GM21390 (cell line): ENCODE data around the gene OR9G1.
"Not testable (repeated sequence)": the region's sequence is repeated elsewhere in the genome, so short reads cannot be mapped to it uniquely, and the experiment has no call there.

Experiments
- ATAC-seq: cut with Tn5 transposase; IDR thresholded peaks from one replicate; pipeline ENCODE4 v1.9.1; 2021; ENCODE audit not compliant: unreplicated experiment

The OR9G1 gene

GRCh38 chr11:56698795-56699194 is at the start of gene OR9G1:
OR9G1 (plus strand) TSS chr11:56699095; CDS start chr11:56700388, 1,293 bp downstream.
- ATAC-seq, result no peak

DNA sequence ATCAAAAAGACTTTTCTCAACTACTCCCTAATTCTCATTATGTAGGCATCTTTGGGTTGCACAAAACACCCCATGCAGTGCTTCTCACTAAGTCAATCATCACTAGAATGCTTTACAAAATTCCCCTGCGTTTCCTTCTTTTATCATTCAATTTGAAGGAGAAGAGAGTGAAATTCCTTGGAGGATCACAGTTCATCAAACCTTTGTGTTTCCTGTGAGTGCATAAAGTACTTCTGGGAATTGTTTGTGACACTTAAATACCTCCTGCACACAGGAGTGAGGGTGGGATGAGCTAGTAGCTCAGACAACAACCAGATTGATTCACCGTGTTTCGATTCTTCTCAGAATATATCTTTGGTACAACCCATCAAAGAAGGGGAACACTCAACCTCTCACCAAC is 39.1 kb upstream of the OR9G1 start:
- ATAC-seq, result no peak

GRCh38 chr11:56663386-56663785 is 35.5 kb upstream of the OR9G1 start, which contains the start of gene OR5AR1:
OR5AR1 (plus strand) TSS chr11:56663686; CDS start chr11:56663686, 0 bp downstream.
- ATAC-seq, result no peak

- ATAC-seq, result no peak
Observed at GRCh38 chr11:56670984-56671383, 27.9 kb upstream of the OR9G1 start.

DNA sequence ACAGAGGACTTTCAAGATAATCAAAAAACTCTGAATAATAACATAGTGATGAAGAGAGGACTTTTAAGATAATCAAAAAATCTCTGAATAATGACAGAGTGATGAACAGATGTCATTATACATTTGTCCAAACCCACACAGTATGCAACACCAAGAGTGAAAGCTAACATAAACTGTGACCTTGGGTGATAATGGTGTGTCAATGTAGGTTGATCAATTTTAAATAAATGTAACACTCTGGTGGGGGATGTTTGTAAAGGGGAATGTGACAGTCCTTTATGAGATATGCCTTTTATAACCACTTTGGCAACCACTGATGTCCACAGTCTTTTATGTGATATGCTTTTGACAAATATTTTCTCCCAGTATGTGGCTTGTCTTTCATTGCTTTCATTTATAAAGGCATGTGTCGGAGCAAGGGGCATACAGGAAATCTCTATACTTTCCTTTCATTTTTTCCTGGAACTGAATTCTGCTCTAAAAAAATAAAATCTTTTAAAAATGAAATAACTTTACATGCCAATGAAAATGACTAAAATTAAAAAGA is 10.3 kb upstream of the OR9G1 start:
- ATAC-seq, result no peak

- not testable (repeated sequence) for ATAC-seq
Observed at GRCh38 chr11:56691179-56691578, 7.7 kb upstream of the OR9G1 start.

GRCh38 chr11:56693428-56693827 is 5.5 kb upstream of the OR9G1 start:
- no peak for ATAC-seq

GRCh38 chr11:56700242-56700913 is 1.5 kb downstream of the OR9G1 start:
- no peak for ATAC-seq

- no peak for ATAC-seq
Observed at GRCh38 chr11:56700914-56701485, 2.1 kb downstream of the OR9G1 start.

GRCh38 chr11:56705784-56706396 is 7.0 kb downstream of the OR9G1 start:
- no peak for ATAC-seq

GRCh38 chr11:56706486-56706885 is 7.6 kb downstream of the OR9G1 start:
- ATAC-seq, result no peak

- ATAC-seq, result no peak
Observed at GRCh38 chr11:56714206-56714605, 15.3 kb downstream of the OR9G1 start.

GRCh38 chr11:56716379-56716854 is 17.5 kb downstream of the OR9G1 start:
- no peak for ATAC-seq

DNA sequence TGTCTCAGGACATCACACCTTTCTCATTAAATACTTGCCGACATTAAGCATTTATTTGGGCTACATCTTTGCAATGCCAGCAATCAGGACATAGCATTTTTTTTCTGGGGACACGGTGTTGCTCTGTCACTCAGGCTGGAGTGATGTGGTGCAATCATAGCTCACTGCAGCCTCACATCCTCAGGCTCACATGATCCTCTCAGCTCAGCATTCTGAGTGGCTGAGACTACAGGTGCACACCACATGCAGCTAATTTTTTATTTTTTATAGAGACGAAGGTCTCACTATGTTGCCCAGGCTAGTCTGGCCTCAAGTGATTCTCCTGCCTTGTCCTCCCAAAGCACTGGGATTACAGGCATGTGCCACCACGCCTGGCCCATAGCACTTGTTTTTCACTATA is 21.6 kb downstream of the OR9G1 start:
- ATAC-seq, result no peak

- no peak for ATAC-seq
Observed at GRCh38 chr11:56740107-56740506, 41.2 kb downstream of the OR9G1 start.

GRCh38 chr11:56740886-56741285 is 42.0 kb downstream of the OR9G1 start:
- no peak for ATAC-seq

DNA sequence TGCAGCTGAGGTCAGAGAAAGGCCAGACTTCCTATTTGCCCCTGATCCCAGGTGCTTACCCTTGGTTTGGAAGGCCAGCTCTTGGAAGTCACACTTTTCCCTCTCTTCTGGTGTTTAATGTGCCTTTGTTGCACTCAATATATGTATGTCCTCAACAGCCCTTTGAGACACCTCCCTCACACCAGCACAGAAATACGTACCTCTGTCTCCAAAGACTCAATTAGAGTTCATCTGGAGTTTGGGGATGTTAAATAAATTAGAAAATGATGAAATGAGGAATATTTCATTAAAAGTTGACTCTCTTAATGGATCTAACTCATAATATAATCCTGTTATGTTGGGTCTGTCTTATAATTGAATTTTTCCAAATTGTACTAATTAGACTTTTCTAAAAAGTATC is 49.7 kb downstream of the OR9G1 start, which contains the start of gene OR9G4:
Gene OR9G4, minus strand, starts transcription at position 101 of the 400 bp plus-strand sequence. CDS start 4,931 bp downstream, outside the sequence.
- no peak for ATAC-seq

- no peak for ATAC-seq
Observed at GRCh38 chr11:56750190-56750589, 51.3 kb downstream of the OR9G1 start.

DNA sequence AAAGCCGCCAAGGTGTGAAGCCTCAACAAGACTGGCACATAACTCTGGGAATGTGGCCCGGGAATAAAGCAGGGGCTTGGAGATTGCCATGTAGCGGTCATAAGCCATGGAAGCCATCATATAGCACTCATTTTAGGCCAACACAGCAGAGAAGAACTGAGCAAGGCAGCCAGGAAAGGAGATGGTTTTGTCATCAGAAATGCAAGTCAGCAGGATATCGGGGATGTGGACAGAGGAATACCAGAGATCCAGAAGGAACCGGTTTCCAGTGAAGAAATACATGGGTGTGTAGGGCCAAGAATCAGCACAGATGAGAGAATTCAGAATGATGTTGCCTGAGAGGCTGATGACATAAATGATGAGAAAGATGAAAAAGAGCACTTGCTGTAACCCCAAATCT is 52.6 kb downstream of the OR9G1 start:
- ATAC-seq, result no peak
